ENCODE measurements around the gene TBCK.

The TBCK gene

GRCh38 chr4:106065018-106065417 is 251.0 kb downstream of the TBCK start:
- Histone ChIP-seq H3K36me3 (ENCODE audit: insufficient read depth, low read length) (no peaks in the 10 kb centered on the region), H3K9ac (ENCODE audit: low read depth, low read length, poor library complexity, severe bottlenecking) (no peak overlapping the region), H3F3A (ENCODE audit: low read depth) (no peaks in the 10 kb centered on the region), H3K9me2 (replicated peaks; ENCODE audit: low read depth, low read length) (no peaks in the 10 kb centered on the region), H3K79me2 (ENCODE audit: insufficient read depth, low read length) (no peaks in the 10 kb centered on the region), H3K4me3 (ENCODE audit: low read length, poor library complexity, severe bottlenecking) (no peak overlapping the region), H3K4me2 (ENCODE audit: low read depth, low read length, poor library complexity, severe bottlenecking) (no peak overlapping the region), H2AFZ (ENCODE audit: low read length) (no peak overlapping the region), H4K20me1 (ENCODE audit: insufficient read depth, low read length, poor library complexity, severe bottlenecking) (no peaks in the 10 kb centered on the region), H3K27me3 (ENCODE audit: insufficient read depth, low read length, poor library complexity, severe bottlenecking) (no peaks in the 10 kb centered on the region), H3K4me1 (ENCODE audit: insufficient read depth, low read length, poor library complexity, severe bottlenecking) (no peaks in the 10 kb centered on the region), H3K9me3 (ENCODE audit: insufficient read depth, low read depth, low read length) (no peaks in the 10 kb centered on the region)
- no peak for TF ChIP-seq EZH2phosphoT487 (IDR thresholded peaks at IDR 0.05; ENCODE audit: borderline replicate concordance)
- no peak; the same call in 1 of the 2 replicates for TF ChIP-seq CTCF (conservative IDR thresholded peaks at IDR 0.05; ENCODE audit: low read length)

GRCh38 chr4:106063009-106063408 is 253.0 kb downstream of the TBCK start:
- no peak overlapping the region for H2AFZ ChIP-seq (ENCODE audit: low read length)
- no peaks in the 10 kb centered on the region for H3K4me1 ChIP-seq (ENCODE audit: insufficient read depth, low read length, poor library complexity, severe bottlenecking)
- no peaks in the 10 kb centered on the region for H4K20me1 ChIP-seq (ENCODE audit: insufficient read depth, low read length, poor library complexity, severe bottlenecking)
- no peaks in the 10 kb centered on the region for H3K9me2 ChIP-seq (replicated peaks; ENCODE audit: low read depth, low read length)
- no peak overlapping the region for H3K4me2 ChIP-seq (ENCODE audit: low read depth, low read length, poor library complexity, severe bottlenecking)
- no peaks in the 10 kb centered on the region for H3K9me3 ChIP-seq (ENCODE audit: insufficient read depth, low read depth, low read length)
- H3F3A ChIP-seq (ENCODE audit: low read depth), result no peaks in the 10 kb centered on the region
- H3K36me3 ChIP-seq (ENCODE audit: insufficient read depth, low read length), result no peaks in the 10 kb centered on the region
- no peaks in the 10 kb centered on the region for H3K79me2 ChIP-seq (ENCODE audit: insufficient read depth, low read length)
- no peak overlapping the region for H3K9ac ChIP-seq (ENCODE audit: low read depth, low read length, poor library complexity, severe bottlenecking)
- H3K4me3 ChIP-seq (ENCODE audit: low read length, poor library complexity, severe bottlenecking), result no peak overlapping the region
- H3K27me3 ChIP-seq (ENCODE audit: insufficient read depth, low read length, poor library complexity, severe bottlenecking), result no peaks in the 10 kb centered on the region
- TF ChIP-seq CTCF (conservative IDR thresholded peaks at IDR 0.05; ENCODE audit: low read length) (no peak), EZH2phosphoT487 (IDR thresholded peaks at IDR 0.05; ENCODE audit: borderline replicate concordance) (no peak)

DNA sequence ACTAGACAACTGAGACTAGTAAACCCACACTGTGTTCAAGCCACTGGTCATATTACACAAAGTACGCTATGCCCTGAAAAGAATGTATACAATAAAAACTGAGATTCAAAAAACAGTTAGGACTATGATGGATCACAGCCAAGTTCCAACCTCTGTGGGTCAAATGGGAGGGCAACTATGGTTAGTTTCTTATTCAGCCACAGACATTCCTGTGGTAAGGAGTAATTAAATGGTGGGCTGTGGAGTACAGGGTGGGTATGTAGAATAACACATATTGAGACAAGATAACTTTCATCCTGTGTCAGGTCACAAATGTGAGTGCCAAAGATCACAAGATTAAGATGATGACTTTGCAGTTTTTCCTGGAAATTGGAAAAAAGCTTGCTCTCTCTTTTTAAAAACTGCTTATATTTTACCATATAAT is 253.5 kb downstream of the TBCK start:
- no peak overlapping the region for H3K4me2 ChIP-seq (ENCODE audit: low read depth, low read length, poor library complexity, severe bottlenecking)
- no peaks in the 10 kb centered on the region for H3K36me3 ChIP-seq (ENCODE audit: insufficient read depth, low read length)
- no peaks in the 10 kb centered on the region for H3K9me3 ChIP-seq (ENCODE audit: insufficient read depth, low read depth, low read length)
- H3F3A ChIP-seq (ENCODE audit: low read depth), result no peaks in the 10 kb centered on the region
- no peak overlapping the region for H3K9ac ChIP-seq (ENCODE audit: low read depth, low read length, poor library complexity, severe bottlenecking)
- H3K27me3 ChIP-seq (ENCODE audit: insufficient read depth, low read length, poor library complexity, severe bottlenecking), result no peaks in the 10 kb centered on the region
- no peaks in the 10 kb centered on the region for H3K9me2 ChIP-seq (replicated peaks; ENCODE audit: low read depth, low read length)
- no peaks in the 10 kb centered on the region for H3K79me2 ChIP-seq (ENCODE audit: insufficient read depth, low read length)
- H3K4me1 ChIP-seq (ENCODE audit: insufficient read depth, low read length, poor library complexity, severe bottlenecking), result no peaks in the 10 kb centered on the region
- H2AFZ ChIP-seq (ENCODE audit: low read length), result no peak overlapping the region
- H3K4me3 ChIP-seq (ENCODE audit: low read length, poor library complexity, severe bottlenecking), result no peak overlapping the region
- no peaks in the 10 kb centered on the region for H4K20me1 ChIP-seq (ENCODE audit: insufficient read depth, low read length, poor library complexity, severe bottlenecking)
- TF ChIP-seq EZH2phosphoT487 (IDR thresholded peaks at IDR 0.05; ENCODE audit: borderline replicate concordance) (no peak), CTCF (conservative IDR thresholded peaks at IDR 0.05; ENCODE audit: low read length) (no peak)

Measured in Loucy (cell line).